HG03565 (cell line): ENCODE measurements around the gene BDKRB2.

Experiments used
- ATAC-seq: cut with Tn5 transposase; IDR thresholded peaks from one replicate; pipeline ENCODE4 v1.9.1; 2021; ENCODE audit warnings: mild to moderate bottlenecking, moderate library complexity; ENCODE audit not compliant: unreplicated experiment

BDKRB2 gene

GRCh38 chr14:96250485-96250884, 45.8 kb downstream of the BDKRB2 start:
- ATAC-seq: no peak

GRCh38 chr14:96251656-96252155, 47.1 kb downstream of the BDKRB2 start:
- ATAC-seq: no peak

GRCh38 chr14:96252323-96252998, 47.8 kb downstream of the BDKRB2 start:
- ATAC-seq: no peak

GRCh38 chr14:96252999-96253539, 48.4 kb downstream of the BDKRB2 start:
- ATAC-seq: no peak

- no peak for ATAC-seq
These were observed 50.0 kb downstream of the BDKRB2 start for GRCh38 chr14:96254687-96255086.

GRCh38 chr14:96255501-96256366, 51.1 kb downstream of the BDKRB2 start, which contains the start of gene BDKRB1:
TSS of gene BDKRB1 (plus strand) at chr14:96256210. CDS start at chr14:96263683, 7,473 bp downstream.
- ATAC-seq: no peak

- ATAC-seq: no peak
These were observed 51.8 kb downstream of the BDKRB2 start for GRCh38 chr14:96256407-96256806.

- no peak for ATAC-seq
These were observed 52.4 kb downstream of the BDKRB2 start for GRCh38 chr14:96257056-96257455.

GRCh38 chr14:96257900-96258299, 53.3 kb downstream of the BDKRB2 start:
- ATAC-seq: no peak

- ATAC-seq: no peak
These were observed 55.7 kb downstream of the BDKRB2 start for GRCh38 chr14:96260341-96260821.

GRCh38 chr14:96261053-96261452, 56.4 kb downstream of the BDKRB2 start:
- ATAC-seq: no peak

- no peak for ATAC-seq
These were observed 57.4 kb downstream of the BDKRB2 start for GRCh38 chr14:96261772-96262655.

GRCh38 chr14:96263347-96264199, 58.9 kb downstream of the BDKRB2 start:
- no peak for ATAC-seq

GRCh38 chr14:96264200-96264553, 59.5 kb downstream of the BDKRB2 start:
- no peak for ATAC-seq

GRCh38 chr14:96264853-96265252, 60.2 kb downstream of the BDKRB2 start:
- ATAC-seq: no peak

- no peak for ATAC-seq
These were observed 60.9 kb downstream of the BDKRB2 start for GRCh38 chr14:96265383-96266095.

- ATAC-seq: no peak
These were observed 62.7 kb downstream of the BDKRB2 start for GRCh38 chr14:96267336-96267735.

- ATAC-seq: no peak
These were observed 63.3 kb downstream of the BDKRB2 start for GRCh38 chr14:96267916-96268315.
